Neural cell (in vitro differentiated cells): ENCODE data around the gene MEAK7. TPM values are rescaled to one million over a fixed set of nuclear protein-coding genes. Genes with fewer than 3 reads are reported as not detected.

Source experiments
- H2AFZ ChIP-seq: fragments of 200-600, 300-800 bp; sonication (generic), shearing (Covaris generic); 2 replicates; pipeline ENCODE4 v1.6.0; 2014; ENCODE audit warnings: low read depth, mild to moderate bottlenecking, antibody characterized with exemption, low read length, moderate library complexity
- H3F3A ChIP-seq: fragments of 200-600 bp; shearing (Covaris generic); 2 replicates; pipeline ENCODE4 v1.6.1; 2016; ENCODE audit warnings: mild to moderate bottlenecking, moderate library complexity, mixed read lengths, antibody characterized with exemption, low read length; ENCODE audit not compliant: insufficient read depth, poor library complexity, severe bottlenecking
- H3K27ac ChIP-seq: fragments of 200-600, 300-800 bp; sonication (generic), shearing (Covaris generic); 2 replicates; pipeline ENCODE4 v1.5.1; 2014; ENCODE audit warnings: mild to moderate bottlenecking, low read length, moderate library complexity
- H3K27me3 ChIP-seq: fragments of 300-800, 200-600 bp; sonication (generic), shearing (Covaris generic); 2 replicates; pipeline ENCODE4 v1.6.0; 2014; ENCODE audit warnings: mild to moderate bottlenecking, low read depth, low read length, moderate library complexity; ENCODE audit not compliant: insufficient read depth
- H3K36me3 ChIP-seq: fragments of 300-800, 200-600 bp; sonication (generic), shearing (Covaris generic); 2 replicates; pipeline ENCODE4 v1.5.1; 2014; ENCODE audit warnings: mild to moderate bottlenecking, antibody characterized with exemption, low read length, moderate library complexity; ENCODE audit not compliant: insufficient read depth
- H3K4me2 ChIP-seq: fragments of 300-800, 200-600 bp; sonication (generic), shearing (Covaris generic); 2 replicates; pipeline ENCODE4 v1.6.0; 2014; ENCODE audit warnings: mild to moderate bottlenecking, low read length
- H3K4me3 ChIP-seq: fragments of 300-800, 200-600 bp; sonication (generic), shearing (Covaris generic); 2 replicates; pipeline ENCODE4 v1.5.1; 2014; ENCODE audit warnings: mild to moderate bottlenecking, low read length, moderate library complexity
- H3K79me2 ChIP-seq: fragments of 200-600 bp; shearing (Covaris generic); replicated peaks from 2 replicates; pipeline ENCODE4 v1.6.0; 2014; ENCODE audit warnings: mild to moderate bottlenecking, low read length, moderate library complexity; ENCODE audit not compliant: insufficient read depth
- H3K9ac ChIP-seq: fragments of 300-800, 200-600 bp; sonication (generic), shearing (Covaris generic); 2 replicates; pipeline ENCODE4 v1.6.1; 2016; ENCODE audit warnings: mild to moderate bottlenecking, low read length, mixed read lengths
- H3K9me2 ChIP-seq: fragments of 200-600 bp; shearing (Covaris generic); 2 replicates; pipeline ENCODE4 v1.6.1; 2016; ENCODE audit warnings: mild to moderate bottlenecking, low read length, mixed read lengths; ENCODE audit not compliant: insufficient read depth
- H3K9me3 ChIP-seq: fragments of 200-600, 300-800 bp; sonication (generic), shearing (Covaris generic); 2 replicates; pipeline ENCODE4 v1.6.1; 2016; ENCODE audit warnings: mild to moderate bottlenecking, mixed run types, low read length, moderate library complexity, mixed read lengths
- H4K20me1 ChIP-seq: fragments of 200-600 bp; shearing (Covaris generic); 2 replicates; pipeline ENCODE4 v1.6.1; 2016; ENCODE audit warnings: mild to moderate bottlenecking, mixed run types; ENCODE audit not compliant: insufficient read depth
- EP300 ChIP-seq: fragments of 450-650 bp; conservative IDR thresholded peaks from 2 replicates; pipeline ENCODE4 v1.6.1; 2014; ENCODE audit warnings: antibody characterized with exemption, mild to moderate bottlenecking, moderate library complexity; ENCODE audit not compliant: poor library complexity, severe bottlenecking
- EZH2 ChIP-seq: fragments of 200-600, 300-800 bp; shearing (Covaris generic), sonication (generic); IDR thresholded peaks from 2 replicates; pipeline ENCODE4 v1.6.1; 2014; ENCODE audit warnings: antibody characterized with exemption, low read length, borderline replicate concordance, mild to moderate bottlenecking; ENCODE audit not compliant: insufficient read depth, poor library complexity, severe bottlenecking
- MXI1 ChIP-seq: fragments of 450-650 bp; conservative IDR thresholded peaks from 2 replicates; pipeline ENCODE4 v1.6.1; 2014; ENCODE audit warnings: antibody characterized with exemption, mild to moderate bottlenecking; ENCODE audit not compliant: poor library complexity, severe bottlenecking
- POLR2AphosphoS5 ChIP-seq: IDR thresholded peaks from 2 replicates; pipeline ENCODE4 v1.6.1; 2012
- RAD21 ChIP-seq: fragments of 450-650 bp; conservative IDR thresholded peaks from 2 replicates; pipeline ENCODE4 v1.6.1; 2014; ENCODE audit warnings: antibody characterized with exemption, mild to moderate bottlenecking, moderate library complexity
- SMC3 ChIP-seq: fragments of 450-650 bp; conservative IDR thresholded peaks from 2 replicates; pipeline ENCODE4 v1.6.1; 2014; ENCODE audit warnings: antibody characterized with exemption, mild to moderate bottlenecking, moderate library complexity; ENCODE audit not compliant: poor library complexity
- TAF1 ChIP-seq: IDR thresholded peaks from 2 replicates; pipeline ENCODE4 v1.6.1; 2012; ENCODE audit warnings: low read depth
- polyA plus RNA-seq: library from polyadenylated mRNA; depleted of rRNA; stranded (reverse); fragments of >200 nt; gene quantifications from 2 replicates; pipeline ENCODE4 v1.2.3, GENCODE V29; 2014
- TF ChIP-seq, protein P1 (sequence below): fragments of 450-650 bp; IDR thresholded peaks from 2 replicates; pipeline ENCODE4 v1.5.1; 2014; ENCODE audit warnings: antibody characterized with exemption, mild to moderate bottlenecking, moderate library complexity; ENCODE audit not compliant: poor library complexity, severe bottlenecking
- TF ChIP-seq, protein P2 (sequence below): IDR thresholded peaks from 2 replicates; pipeline ENCODE4 v1.6.1; 2012; ENCODE audit warnings: borderline replicate concordance

The MEAK7 gene
- polyA plus RNA-seq, 1 donor from 2014 or later = 12.4 TPM

DNA sequence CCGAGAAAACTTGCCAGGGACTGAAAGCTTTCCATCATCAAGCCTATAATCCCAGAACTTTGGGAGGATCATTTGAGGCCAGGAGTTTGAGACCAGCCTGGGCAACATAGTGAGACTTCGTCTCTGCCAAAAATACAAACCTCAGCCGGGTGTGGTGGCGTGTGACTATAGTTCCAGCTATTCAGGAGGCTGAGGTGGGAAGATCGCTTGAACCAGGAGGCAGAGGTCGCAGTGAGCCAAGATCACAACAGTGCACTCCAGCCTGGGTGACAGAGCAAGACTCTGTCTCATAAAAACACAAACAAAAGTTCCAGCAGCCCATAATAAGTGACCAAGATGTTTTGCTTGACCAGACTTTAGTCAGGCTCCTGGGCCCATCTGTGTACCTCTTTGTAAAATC lies 1.9 kb downstream of the MEAK7 start:
- no peaks in the 10 kb centered on the region for H4K20me1 ChIP-seq
- no peak overlapping the region for H3K4me2 ChIP-seq
- no peak overlapping the region for H3K9ac ChIP-seq
- H2AFZ ChIP-seq = no peak overlapping the region
- no peaks in the 10 kb centered on the region for H3F3A ChIP-seq
- TF ChIP-seq EZH2 (no peak), TAF1 (no peak), RAD21 (no peak), MXI1 (no peak), EP300 (no peak), POLR2AphosphoS5 (no peak), SMC3 (no peak)
- TF ChIP-seq, protein P1, sequence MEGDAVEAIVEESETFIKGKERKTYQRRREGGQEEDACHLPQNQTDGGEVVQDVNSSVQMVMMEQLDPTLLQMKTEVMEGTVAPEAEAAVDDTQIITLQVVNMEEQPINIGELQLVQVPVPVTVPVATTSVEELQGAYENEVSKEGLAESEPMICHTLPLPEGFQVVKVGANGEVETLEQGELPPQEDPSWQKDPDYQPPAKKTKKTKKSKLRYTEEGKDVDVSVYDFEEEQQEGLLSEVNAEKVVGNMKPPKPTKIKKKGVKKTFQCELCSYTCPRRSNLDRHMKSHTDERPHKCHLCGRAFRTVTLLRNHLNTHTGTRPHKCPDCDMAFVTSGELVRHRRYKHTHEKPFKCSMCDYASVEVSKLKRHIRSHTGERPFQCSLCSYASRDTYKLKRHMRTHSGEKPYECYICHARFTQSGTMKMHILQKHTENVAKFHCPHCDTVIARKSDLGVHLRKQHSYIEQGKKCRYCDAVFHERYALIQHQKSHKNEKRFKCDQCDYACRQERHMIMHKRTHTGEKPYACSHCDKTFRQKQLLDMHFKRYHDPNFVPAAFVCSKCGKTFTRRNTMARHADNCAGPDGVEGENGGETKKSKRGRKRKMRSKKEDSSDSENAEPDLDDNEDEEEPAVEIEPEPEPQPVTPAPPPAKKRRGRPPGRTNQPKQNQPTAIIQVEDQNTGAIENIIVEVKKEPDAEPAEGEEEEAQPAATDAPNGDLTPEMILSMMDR = no peak
- TF ChIP-seq, protein P2, sequence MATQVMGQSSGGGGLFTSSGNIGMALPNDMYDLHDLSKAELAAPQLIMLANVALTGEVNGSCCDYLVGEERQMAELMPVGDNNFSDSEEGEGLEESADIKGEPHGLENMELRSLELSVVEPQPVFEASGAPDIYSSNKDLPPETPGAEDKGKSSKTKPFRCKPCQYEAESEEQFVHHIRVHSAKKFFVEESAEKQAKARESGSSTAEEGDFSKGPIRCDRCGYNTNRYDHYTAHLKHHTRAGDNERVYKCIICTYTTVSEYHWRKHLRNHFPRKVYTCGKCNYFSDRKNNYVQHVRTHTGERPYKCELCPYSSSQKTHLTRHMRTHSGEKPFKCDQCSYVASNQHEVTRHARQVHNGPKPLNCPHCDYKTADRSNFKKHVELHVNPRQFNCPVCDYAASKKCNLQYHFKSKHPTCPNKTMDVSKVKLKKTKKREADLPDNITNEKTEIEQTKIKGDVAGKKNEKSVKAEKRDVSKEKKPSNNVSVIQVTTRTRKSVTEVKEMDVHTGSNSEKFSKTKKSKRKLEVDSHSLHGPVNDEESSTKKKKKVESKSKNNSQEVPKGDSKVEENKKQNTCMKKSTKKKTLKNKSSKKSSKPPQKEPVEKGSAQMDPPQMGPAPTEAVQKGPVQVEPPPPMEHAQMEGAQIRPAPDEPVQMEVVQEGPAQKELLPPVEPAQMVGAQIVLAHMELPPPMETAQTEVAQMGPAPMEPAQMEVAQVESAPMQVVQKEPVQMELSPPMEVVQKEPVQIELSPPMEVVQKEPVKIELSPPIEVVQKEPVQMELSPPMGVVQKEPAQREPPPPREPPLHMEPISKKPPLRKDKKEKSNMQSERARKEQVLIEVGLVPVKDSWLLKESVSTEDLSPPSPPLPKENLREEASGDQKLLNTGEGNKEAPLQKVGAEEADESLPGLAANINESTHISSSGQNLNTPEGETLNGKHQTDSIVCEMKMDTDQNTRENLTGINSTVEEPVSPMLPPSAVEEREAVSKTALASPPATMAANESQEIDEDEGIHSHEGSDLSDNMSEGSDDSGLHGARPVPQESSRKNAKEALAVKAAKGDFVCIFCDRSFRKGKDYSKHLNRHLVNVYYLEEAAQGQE = no peak
- no peak overlapping the region for H3K27ac ChIP-seq
- H3K9me2 ChIP-seq = no peaks in the 10 kb centered on the region
- no peaks in the 10 kb centered on the region for H3K27me3 ChIP-seq
- H3K79me2 ChIP-seq = peaks cover 13% of the 10 kb centered on the region
- H3K4me3 ChIP-seq = peak overlapping the region; percentile 98
- no peaks in the 10 kb centered on the region for H3K9me3 ChIP-seq
- no peaks in the 10 kb centered on the region for H3K36me3 ChIP-seq

DNA sequence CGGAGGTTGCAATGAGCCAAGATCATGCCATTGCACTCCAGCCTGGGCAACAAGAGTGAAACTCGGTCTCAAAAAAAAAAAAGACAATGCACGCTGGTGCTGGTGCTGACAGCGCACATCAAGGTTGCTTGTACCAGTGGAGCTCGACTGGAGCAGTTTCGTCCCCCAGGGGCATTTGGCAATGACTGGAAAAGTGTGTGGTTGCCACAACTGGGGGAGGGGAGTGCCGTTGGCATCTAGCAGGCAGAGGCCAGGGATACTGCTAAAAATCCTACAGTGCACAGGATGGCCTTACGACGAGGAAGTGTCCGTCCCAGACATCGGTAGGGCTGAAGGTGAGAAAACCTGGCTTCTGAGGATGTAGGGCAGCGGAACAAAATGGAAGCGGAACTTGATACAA lies 2.4 kb downstream of the MEAK7 start:
- Histone ChIP-seq H3K9ac (no peak overlapping the region), H3K36me3 (no peaks in the 10 kb centered on the region), H3F3A (no peaks in the 10 kb centered on the region), H4K20me1 (no peaks in the 10 kb centered on the region), H3K27ac (no peak overlapping the region), H3K79me2 (peaks cover 13% of the 10 kb centered on the region), H3K27me3 (no peaks in the 10 kb centered on the region), H3K9me2 (no peaks in the 10 kb centered on the region), H3K4me2 (no peak overlapping the region), H2AFZ (no peak overlapping the region), H3K4me3 (no peak overlapping the region), H3K9me3 (no peaks in the 10 kb centered on the region)
- TF ChIP-seq SMC3 = no peak
